CD4-positive, CD25-positive, alpha-beta regulatory T cell (primary cell): Measurements from ENCODE around the gene RPL14. TPM values are rescaled to one million over a fixed set of nuclear protein-coding genes. Genes with fewer than 3 reads are reported as not detected.
A peak's percentile ranks its signal among the peaks of the same experiment; 100 is the strongest.

Experiments
- ATAC-seq, 2 donors: fragments of 150-1000 bp; cut with Tn5 transposase; one replicate each; pipeline ENCODE4 v1.10.0; 2021; ENCODE audit warnings: low read depth in 2 of 2, moderate number of reproducible peaks in 2 of 2, moderate library complexity in 1 of 2
- DNase-seq, 3 donors: peaks; one replicate each; pipeline versions ENCODE4 v3.0.0 to v3.0.0-alpha.2; 2012 to 2022; ENCODE audit warnings: mixed read lengths in 1 of 3
- H3K27ac ChIP-seq: one replicate; pipeline ENCODE4 v1.7.0; 2013; ENCODE audit warnings: mild to moderate bottlenecking, low read length; ENCODE audit not compliant: insufficient read depth, poor library complexity, severe bottlenecking
- H3K27me3 ChIP-seq: one replicate; pipeline ENCODE4 v1.7.0; 2013; ENCODE audit warnings: low read length; ENCODE audit not compliant: control insufficient read depth, insufficient read depth
- H3K36me3 ChIP-seq: one replicate; pipeline ENCODE4 v1.7.0; 2013; ENCODE audit warnings: mild to moderate bottlenecking, low read length, moderate library complexity; ENCODE audit not compliant: control insufficient read depth, insufficient read depth
- H3K4me1 ChIP-seq: 2 replicates; pipeline ENCODE4 v1.7.0; 2013; ENCODE audit warnings: mild to moderate bottlenecking, low read length; ENCODE audit not compliant: insufficient read depth, control insufficient read depth, poor library complexity, severe bottlenecking
- H3K4me3 ChIP-seq: one replicate; pipeline ENCODE4 v1.7.0; 2013; ENCODE audit warnings: low read depth, mild to moderate bottlenecking, low read length, moderate library complexity
- H3K9me3 ChIP-seq, 2 experiments: 1 replicate in 1 of 2; 2 replicates in 1 of 2; pipeline ENCODE4 v1.7.0; 2013; ENCODE audit warnings: low read length in 2 of 2, mild to moderate bottlenecking in 1 of 2, moderate library complexity in 1 of 2; ENCODE audit not compliant: control insufficient read depth in 2 of 2
- H3K27ac Mint-ChIP-seq, 3 donors: one replicate each; pipeline ENCODE4 v1.8.0; 2020 to 2022; ENCODE audit warnings: mild to moderate bottlenecking in 3 of 3, mixed read lengths in 3 of 3, moderate library complexity in 2 of 3
- H3K27me3 Mint-ChIP-seq: one replicate; pipeline ENCODE4 v1.8.0; 2022; ENCODE audit warnings: mild to moderate bottlenecking, mixed read lengths
- H3K36me3 Mint-ChIP-seq: one replicate; pipeline ENCODE4 v1.8.0; 2020; ENCODE audit warnings: mixed read lengths
- H3K4me1 Mint-ChIP-seq, 4 donors: one replicate each; pipeline ENCODE4 v1.8.0; 2020 to 2022; ENCODE audit warnings: mixed read lengths in 4 of 4, mild to moderate bottlenecking in 1 of 4
- H3K4me3 Mint-ChIP-seq, 4 donors: one replicate each; pipeline ENCODE4 v1.8.0; 2020 to 2022; ENCODE audit warnings: mild to moderate bottlenecking in 4 of 4, mixed read lengths in 4 of 4, moderate library complexity in 3 of 4
- H3K9me3 Mint-ChIP-seq, 7 donors: one replicate each; pipeline ENCODE4 v1.8.0; 2020 to 2022; ENCODE audit warnings: mixed read lengths in 7 of 7, mild to moderate bottlenecking in 3 of 7, moderate library complexity in 2 of 7
- polyA plus RNA-seq, 4 donors: library from polyadenylated mRNA; unstranded; fragments of 300-500 nt; fragmentation: Illumina TruSeq; gene quantifications; one replicate each; pipeline ENCODE4 v1.2.3, GENCODE V29; 2021
- total RNA-seq: library from RNA; stranded (reverse); gene quantifications from one replicate; pipeline ENCODE4 v1.2.3, GENCODE V29; 2022

RPL14 gene
- total and polyA plus RNA-seq, 5 donors from 2014 or later: 926 to 2,234 (median 1,551) TPM

GRCh38 chr3:40502034-40502433, 44.9 kb downstream of the RPL14 start:
- DNase-seq (no peak), ATAC-seq (no peak)
- no peak overlapping the region for H3K27ac ChIP-seq
- H3K27me3 ChIP-seq: no peaks in the 10 kb centered on the region
- no peaks in the 10 kb centered on the region for H3K9me3 ChIP-seq
- no peak overlapping the region for H3K4me3 ChIP-seq
- H3K4me1 ChIP-seq: peaks cover 11% of the 10 kb centered on the region
- Mint-ChIP-seq H3K36me3 (peaks cover 8% of the 10 kb centered on the region), H3K27ac (no peak overlapping the region), H3K4me1 (peaks cover 4 to 21% (median 12%) of the 10 kb centered on the region in 4 donors), H3K27me3 (no peaks in the 10 kb centered on the region), H3K9me3 (peaks cover 0 to 1% (median 0%) of the 10 kb centered on the region in 7 donors), H3K4me3 (no peak overlapping the region)
- H3K36me3 ChIP-seq: no peaks in the 10 kb centered on the region

DNA sequence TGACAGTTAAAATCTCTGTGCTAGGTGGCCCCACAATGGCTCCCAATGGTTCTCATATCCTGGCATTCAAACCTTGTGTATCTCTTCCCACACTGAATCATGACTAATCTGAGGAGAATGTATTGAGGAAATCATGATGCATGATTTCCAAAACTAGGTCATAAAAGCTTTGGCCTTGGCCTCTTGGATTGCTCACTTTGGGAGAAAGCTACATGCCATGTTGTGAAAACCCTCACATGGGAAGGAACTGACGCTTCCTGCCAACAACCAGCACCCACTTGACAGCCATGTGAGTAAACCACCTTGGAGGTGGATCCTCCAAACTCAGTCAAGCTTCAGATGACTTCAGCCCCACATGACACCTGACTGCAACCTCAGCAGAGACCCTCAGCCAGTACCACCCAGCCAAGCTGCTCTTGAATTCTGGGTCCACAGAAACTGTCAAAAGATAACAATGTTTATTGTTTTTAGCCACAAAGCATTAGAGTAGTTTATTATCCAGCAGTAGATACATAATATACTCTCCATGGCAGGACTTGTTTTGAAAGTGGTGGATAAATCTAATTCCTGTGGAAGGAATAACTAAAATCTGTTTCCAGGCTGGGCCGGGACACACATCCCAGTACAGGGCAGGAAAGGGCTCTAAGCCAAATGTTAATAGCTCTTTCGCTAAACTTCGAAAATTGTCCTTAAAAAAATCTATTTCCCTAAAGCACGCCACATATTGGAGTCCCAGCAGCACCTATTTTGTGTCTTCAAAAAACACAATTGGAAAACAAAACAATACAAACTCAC, 47.7 kb downstream of the RPL14 start:
- H3K4me3 Mint-ChIP-seq: peak overlapping the region; percentile 95 to 98 (median 96)
- Histone ChIP-seq H3K9me3 (no peaks in the 10 kb centered on the region), H3K4me1 (peaks cover 11% of the 10 kb centered on the region), H3K4me3 (no peak overlapping the region), H3K36me3 (no peaks in the 10 kb centered on the region), H3K27me3 (no peaks in the 10 kb centered on the region), H3K27ac (no peak overlapping the region)
- H3K27ac Mint-ChIP-seq: peak overlapping the region in 2 of 3 donors; percentile 91 to 92
- H3K4me1 Mint-ChIP-seq: peaks cover 4 to 23% (median 12%) of the 10 kb centered on the region in 4 donors
- H3K9me3 Mint-ChIP-seq: peaks cover 0 to 1% (median 0%) of the 10 kb centered on the region in 7 donors
- H3K36me3 Mint-ChIP-seq: peaks cover under 1% of the 10 kb centered on the region
- ATAC-seq (no peak), DNase-seq (no peak)
- H3K27me3 Mint-ChIP-seq: no peaks in the 10 kb centered on the region

DNA sequence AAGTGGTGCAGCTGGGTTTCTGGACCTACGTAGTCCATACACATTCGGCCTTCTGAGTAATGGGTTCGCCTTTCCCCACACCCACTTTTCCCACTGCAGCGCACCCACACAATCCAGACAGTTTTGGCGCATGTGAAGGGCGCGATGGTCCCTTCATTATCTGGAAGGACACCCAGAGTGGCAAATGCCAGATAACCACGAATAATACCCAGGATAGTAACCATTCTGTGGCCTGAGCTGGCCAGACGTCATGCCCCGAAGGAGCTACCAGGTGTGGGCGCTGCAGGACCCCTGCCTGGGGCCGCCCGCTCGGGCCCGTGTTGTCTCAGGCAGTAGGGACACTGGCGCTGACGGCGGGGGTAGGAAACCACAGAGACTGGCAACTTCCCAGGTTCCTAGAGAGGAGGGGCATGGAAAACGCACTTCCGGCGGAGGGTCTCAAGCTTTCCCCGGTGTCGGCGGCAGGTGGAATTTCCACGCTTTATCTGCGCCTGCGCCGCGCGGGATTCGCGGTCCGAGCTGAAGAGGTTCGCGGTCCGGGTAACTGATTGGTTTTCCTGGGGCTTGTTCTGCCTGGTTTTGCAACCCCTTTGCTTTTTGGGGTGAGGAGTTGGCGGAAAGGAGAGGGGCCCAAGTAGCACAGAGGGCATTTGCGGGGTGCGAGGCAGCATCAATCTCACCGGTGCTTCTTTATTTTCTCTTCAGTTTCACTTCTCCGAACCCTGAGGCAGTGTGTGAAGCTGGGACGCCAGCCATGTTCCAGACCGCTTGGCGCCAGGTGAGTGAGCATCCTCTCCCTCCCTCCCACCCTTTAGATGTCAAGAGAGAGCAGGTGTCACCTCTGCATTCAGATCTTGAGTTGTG, 48.7 kb downstream of the RPL14 start, which contains the start of gene ZNF620:
Gene ZNF620, plus strand, starts transcription at position 441 of the 864 bp plus-strand sequence. Its CDS starts 314 bp downstream, at position 755.
- ATAC-seq: peak; percentile 65 to 68
- Mint-ChIP-seq H3K36me3 (peaks cover 7% of the 10 kb centered on the region), H3K4me1 (peaks cover 4 to 23% (median 12%) of the 10 kb centered on the region in 4 donors), H3K4me3 (peak within 1 kb of the TSS; percentile 95 to 98 (median 96)), H3K27ac (peak within 1 kb of the TSS; percentile 80 to 92 (median 91)), H3K9me3 (peaks cover 0 to 1% (median 0%) of the 10 kb centered on the region in 7 donors), H3K27me3 (no peaks in the 10 kb centered on the region)
- Histone ChIP-seq H3K4me3 (peak within 1 kb of the TSS; percentile 81), H3K27me3 (no peaks in the 10 kb centered on the region), H3K4me1 (peaks cover 11% of the 10 kb centered on the region), H3K36me3 (no peaks in the 10 kb centered on the region), H3K27ac (no peak within 1 kb of the TSS), H3K9me3 (no peaks in the 10 kb centered on the region)
- peak; percentile 22 to 51 (median 36) for DNase-seq

DNA sequence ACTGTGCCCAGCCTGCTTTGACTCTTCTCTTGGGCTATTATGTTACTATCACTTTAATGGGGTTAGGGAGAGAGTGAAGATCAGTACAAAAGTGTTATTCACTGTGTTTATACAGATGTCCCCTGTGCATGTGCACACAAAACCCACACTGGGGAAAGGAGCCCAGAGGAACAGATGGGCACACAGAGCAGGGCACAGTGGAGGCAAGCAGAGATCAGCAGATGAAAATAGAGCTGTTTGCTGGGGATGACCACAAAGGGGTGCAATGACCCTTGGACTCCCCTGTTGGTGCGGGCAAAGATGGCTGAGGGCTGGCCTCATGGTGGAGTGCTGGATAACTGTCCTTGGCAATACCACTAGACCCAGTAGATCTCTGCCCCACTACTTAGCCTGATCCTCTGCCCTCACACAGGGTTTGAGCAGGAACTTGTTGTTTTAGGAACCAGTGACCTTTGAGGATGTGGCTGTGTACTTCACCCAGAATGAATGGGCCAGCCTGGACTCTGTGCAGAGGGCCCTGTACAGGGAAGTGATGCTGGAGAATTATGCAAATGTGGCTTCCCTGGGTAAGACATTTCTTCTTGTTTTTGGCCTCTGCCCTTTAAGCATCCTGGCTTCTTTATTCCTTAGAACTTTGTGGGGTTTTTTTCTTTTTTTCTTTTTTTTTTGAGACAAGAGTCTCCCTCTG, 54.0 kb downstream of the RPL14 start:
- peaks cover 4 to 11% (median 8%) of the 10 kb centered on the region in 4 donors for H3K4me1 Mint-ChIP-seq
- H3K4me3 Mint-ChIP-seq: no peak overlapping the region
- Histone ChIP-seq H3K36me3 (no peaks in the 10 kb centered on the region), H3K4me3 (no peak overlapping the region), H3K4me1 (peaks cover 6% of the 10 kb centered on the region), H3K9me3 (no peaks in the 10 kb centered on the region), H3K27ac (no peak overlapping the region), H3K27me3 (no peaks in the 10 kb centered on the region)
- ATAC-seq: no peak
- H3K9me3 Mint-ChIP-seq: no peaks in the 10 kb centered on the region
- H3K36me3 Mint-ChIP-seq: peaks cover 21% of the 10 kb centered on the region
- no peak for DNase-seq
- H3K27ac Mint-ChIP-seq: peak overlapping the region in 1 of 3 donors; percentile 5
- no peaks in the 10 kb centered on the region for H3K27me3 Mint-ChIP-seq

DNA sequence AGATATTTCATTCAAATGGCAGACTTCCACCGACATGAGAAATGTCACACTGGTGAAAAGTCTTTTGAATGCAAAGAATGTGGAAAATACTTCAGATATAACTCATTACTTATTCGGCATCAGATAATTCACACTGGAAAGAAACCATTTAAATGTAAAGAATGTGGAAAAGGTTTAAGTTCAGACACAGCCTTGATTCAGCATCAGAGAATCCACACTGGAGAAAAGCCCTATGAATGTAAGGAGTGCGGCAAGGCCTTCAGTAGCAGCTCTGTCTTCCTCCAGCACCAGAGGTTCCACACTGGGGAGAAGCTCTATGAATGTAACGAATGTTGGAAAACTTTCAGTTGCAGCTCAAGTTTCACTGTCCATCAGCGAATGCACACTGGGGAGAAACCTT, 59.1 kb downstream of the RPL14 start:
- no peaks in the 10 kb centered on the region for H3K36me3 ChIP-seq
- Mint-ChIP-seq H3K4me1 (no peaks in the 10 kb centered on the region), H3K36me3 (peaks cover 18% of the 10 kb centered on the region), H3K27me3 (no peaks in the 10 kb centered on the region), H3K9me3 (no peaks in the 10 kb centered on the region), H3K27ac (no peak overlapping the region), H3K4me3 (no peak overlapping the region)
- H3K27me3 ChIP-seq: no peaks in the 10 kb centered on the region
- no peak for ATAC-seq
- H3K4me1 ChIP-seq: no peaks in the 10 kb centered on the region
- H3K4me3 ChIP-seq: no peak overlapping the region
- DNase-seq: no peak
- no peak overlapping the region for H3K27ac ChIP-seq
- no peaks in the 10 kb centered on the region for H3K9me3 ChIP-seq

GRCh38 chr3:40518067-40518466, 60.9 kb downstream of the RPL14 start:
- Histone ChIP-seq H3K27me3 (no peaks in the 10 kb centered on the region), H3K4me1 (no peaks in the 10 kb centered on the region), H3K9me3 (no peaks in the 10 kb centered on the region), H3K27ac (no peak overlapping the region), H3K36me3 (no peaks in the 10 kb centered on the region), H3K4me3 (no peak overlapping the region)
- H3K27me3 Mint-ChIP-seq: no peaks in the 10 kb centered on the region
- H3K36me3 Mint-ChIP-seq: peaks cover 11% of the 10 kb centered on the region
- DNase-seq: no peak
- ATAC-seq: no peak
- H3K4me3 Mint-ChIP-seq: no peak overlapping the region
- H3K4me1 Mint-ChIP-seq: peaks cover 0 to 6% (median under 1%) of the 10 kb centered on the region in 4 donors
- no peak overlapping the region for H3K27ac Mint-ChIP-seq
- H3K9me3 Mint-ChIP-seq: peaks cover 0 to 1% (median 0%) of the 10 kb centered on the region in 7 donors
